ENCODE measurements around the gene CCDC186. TPM values are rescaled to one million over a fixed set of nuclear protein-coding genes. Genes with fewer than 3 reads are reported as not detected.

Gene CCDC186
- polyA plus RNA-seq, 2 of the 4 experiments (the other 2 are of a cell fraction): 7.4 to 13.4 TPM

- WGBS (ENCODE audit: missing lambda C conversion rate): 86% methylated on average over 47 of the region's 47 CpGs
- H3K27ac ChIP-seq: no peak overlapping the region
- FAIRE-seq: no peak
- no peak for TF ChIP-seq FOXS1 (CRISPR knock-in tag; IDR thresholded peaks at IDR 0.05)
- TF ChIP-seq MAX (IDR thresholded peaks at IDR 0.05): no peak
- no peak for TF ChIP-seq ZC3H11A (IDR thresholded peaks at IDR 0.05)
- no peak for TF ChIP-seq HOXB5 (CRISPR knock-in tag; IDR thresholded peaks at IDR 0.05)
- TF ChIP-seq HEYL (CRISPR knock-in tag; IDR thresholded peaks at IDR 0.05): no peak
- no peak for TF ChIP-seq ZNF302 (CRISPR knock-in tag; IDR thresholded peaks at IDR 0.05)
- TF ChIP-seq, protein P1, sequence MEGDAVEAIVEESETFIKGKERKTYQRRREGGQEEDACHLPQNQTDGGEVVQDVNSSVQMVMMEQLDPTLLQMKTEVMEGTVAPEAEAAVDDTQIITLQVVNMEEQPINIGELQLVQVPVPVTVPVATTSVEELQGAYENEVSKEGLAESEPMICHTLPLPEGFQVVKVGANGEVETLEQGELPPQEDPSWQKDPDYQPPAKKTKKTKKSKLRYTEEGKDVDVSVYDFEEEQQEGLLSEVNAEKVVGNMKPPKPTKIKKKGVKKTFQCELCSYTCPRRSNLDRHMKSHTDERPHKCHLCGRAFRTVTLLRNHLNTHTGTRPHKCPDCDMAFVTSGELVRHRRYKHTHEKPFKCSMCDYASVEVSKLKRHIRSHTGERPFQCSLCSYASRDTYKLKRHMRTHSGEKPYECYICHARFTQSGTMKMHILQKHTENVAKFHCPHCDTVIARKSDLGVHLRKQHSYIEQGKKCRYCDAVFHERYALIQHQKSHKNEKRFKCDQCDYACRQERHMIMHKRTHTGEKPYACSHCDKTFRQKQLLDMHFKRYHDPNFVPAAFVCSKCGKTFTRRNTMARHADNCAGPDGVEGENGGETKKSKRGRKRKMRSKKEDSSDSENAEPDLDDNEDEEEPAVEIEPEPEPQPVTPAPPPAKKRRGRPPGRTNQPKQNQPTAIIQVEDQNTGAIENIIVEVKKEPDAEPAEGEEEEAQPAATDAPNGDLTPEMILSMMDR (IDR thresholded peaks at IDR 0.05): no peak
- no peak for TF ChIP-seq NPAS2 (CRISPR knock-in tag; IDR thresholded peaks at IDR 0.05; ENCODE audit: borderline replicate concordance)
- no peak for TF ChIP-seq RFX5 (IDR thresholded peaks at IDR 0.05)
- TF ChIP-seq JUNB (IDR thresholded peaks at IDR 0.05): no peak
- TF ChIP-seq, protein P2, sequence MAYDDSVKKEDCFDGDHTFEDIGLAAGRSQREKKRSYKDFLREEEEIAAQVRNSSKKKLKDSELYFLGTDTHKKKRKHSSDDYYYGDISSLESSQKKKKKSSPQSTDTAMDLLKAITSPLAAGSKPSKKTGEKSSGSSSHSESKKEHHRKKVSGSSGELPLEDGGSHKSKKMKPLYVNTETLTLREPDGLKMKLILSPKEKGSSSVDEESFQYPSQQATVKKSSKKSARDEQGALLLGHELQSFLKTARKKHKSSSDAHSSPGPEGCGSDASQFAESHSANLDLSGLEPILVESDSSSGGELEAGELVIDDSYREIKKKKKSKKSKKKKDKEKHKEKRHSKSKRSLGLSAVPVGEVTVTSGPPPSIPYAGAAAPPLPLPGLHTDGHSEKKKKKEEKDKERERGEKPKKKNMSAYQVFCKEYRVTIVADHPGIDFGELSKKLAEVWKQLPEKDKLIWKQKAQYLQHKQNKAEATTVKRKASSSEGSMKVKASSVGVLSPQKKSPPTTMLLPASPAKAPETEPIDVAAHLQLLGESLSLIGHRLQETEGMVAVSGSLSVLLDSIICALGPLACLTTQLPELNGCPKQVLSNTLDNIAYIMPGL (CRISPR knock-in tag; IDR thresholded peaks at IDR 0.05; ENCODE audit: borderline replicate concordance): no peak
- no peak for TF ChIP-seq EHMT2 (IDR thresholded peaks at IDR 0.05; ENCODE audit: low read depth)
- no peak for TF ChIP-seq MAFK (IDR thresholded peaks at IDR 0.05; ENCODE audit: partially characterized antibody)
- ATAC-seq: no peak
- no peaks in the 10 kb centered on the region for H3K9me3 ChIP-seq
- ChIA-PET POLR2A (no interaction called here), CTCF (interaction anchor here (0.8 to 10.9 kb wide), 7 partner anchors 10 to 394 kb away, joined by 3 to 195 read pairs (median 24); no protein-coding TSS in a partner anchor)
- DNase-seq (ENCODE audit: low read depth in 1 of 2, low spot score in 1 of 2): no peak
- 0 out of 3 replicates have a peak, but pooled peaks cover 3% of the 10 kb centered on the region for H3K4me1 ChIP-seq
- H3K4me3 ChIP-seq: no peak overlapping the region
- no peak overlapping the region for H3K4me2 ChIP-seq
Observed at GRCh38 chr10:114100848-114101741, 72.9 kb downstream of the CCDC186 start.

DNA sequence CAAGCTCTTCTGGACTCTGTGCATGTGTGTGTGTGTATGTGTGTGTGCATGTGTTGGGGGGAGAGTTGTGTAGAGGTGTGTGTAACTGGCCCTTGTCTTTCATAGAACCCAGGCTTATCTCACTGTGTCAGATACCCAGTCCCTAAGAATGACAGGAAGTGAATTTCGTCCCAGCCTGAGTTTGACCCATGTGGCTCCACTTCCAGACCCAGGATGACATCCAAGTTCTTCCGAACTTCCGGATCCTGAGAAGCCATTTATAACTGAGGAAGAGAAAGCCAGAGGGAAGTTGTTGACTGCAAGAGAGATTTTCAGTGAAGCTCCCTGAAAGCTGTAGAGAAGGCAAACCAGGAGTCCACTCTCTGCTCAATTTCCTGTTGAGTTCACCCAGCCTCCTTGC lies 77.1 kb downstream of the CCDC186 start:
- Histone ChIP-seq H3K4me2 (no peak overlapping the region), H3K9me3 (no peaks in the 10 kb centered on the region), H3K27ac (no peak overlapping the region), H3K4me1 (no peaks in the 10 kb centered on the region), H3K4me3 (no peak overlapping the region)
- no peak for TF ChIP-seq ZNF302 (CRISPR knock-in tag; IDR thresholded peaks at IDR 0.05)
- no peak for TF ChIP-seq HDAC2 (IDR thresholded peaks at IDR 0.05)
- TF ChIP-seq TP53 (CRISPR knock-in tag; IDR thresholded peaks at IDR 0.05): no peak
- no peak for TF ChIP-seq MAX (IDR thresholded peaks at IDR 0.05)
- no peak for TF ChIP-seq ZSCAN20 (CRISPR knock-in tag; IDR thresholded peaks at IDR 0.05)
- no peak for TF ChIP-seq POLR2AphosphoS2 (conservative IDR thresholded peaks at IDR 0.05; ENCODE audit: low read length)
- TF ChIP-seq, protein P3, sequence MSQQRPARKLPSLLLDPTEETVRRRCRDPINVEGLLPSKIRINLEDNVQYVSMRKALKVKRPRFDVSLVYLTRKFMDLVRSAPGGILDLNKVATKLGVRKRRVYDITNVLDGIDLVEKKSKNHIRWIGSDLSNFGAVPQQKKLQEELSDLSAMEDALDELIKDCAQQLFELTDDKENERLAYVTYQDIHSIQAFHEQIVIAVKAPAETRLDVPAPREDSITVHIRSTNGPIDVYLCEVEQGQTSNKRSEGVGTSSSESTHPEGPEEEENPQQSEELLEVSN (IDR thresholded peaks at IDR 0.05; ENCODE audit: borderline replicate concordance, low read depth): no peak
- FAIRE-seq: no peak
- no peak for ATAC-seq
- no peak for DNase-seq (ENCODE audit: low read depth in 1 of 2, low spot score in 1 of 2)
- 84% methylated on average over 3 of the region's 3 CpGs for WGBS (ENCODE audit: missing lambda C conversion rate)
- POLR2A ChIA-PET: no interaction called here
- CTCF ChIA-PET: interaction anchor here (1.2 to 1.3 kb wide), 3 partner anchors 293 to 392 kb away, joined by 3 to 7 read pairs (median 5); no protein-coding TSS in a partner anchor
